ENCODE data around the gene FNDC7.

The FNDC7 gene

DNA sequence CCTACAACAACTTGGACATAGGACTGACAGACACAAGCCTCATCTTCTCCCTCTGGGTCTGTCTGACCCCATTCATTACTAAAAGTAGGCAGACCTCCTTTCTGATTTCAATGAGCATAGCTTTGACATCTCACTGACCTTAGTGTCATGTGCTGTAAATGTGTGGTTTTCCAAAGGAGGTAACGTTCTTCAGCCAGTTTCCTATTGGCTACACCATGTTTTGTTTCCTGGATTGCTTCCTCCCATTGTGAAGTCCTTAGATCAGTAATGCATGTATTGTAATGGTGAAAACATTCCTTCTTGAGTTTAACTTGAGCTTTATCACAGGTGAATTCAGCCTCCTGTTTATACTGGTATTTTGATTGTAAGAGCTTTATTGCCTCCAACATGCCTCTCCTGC, 54.4 kb downstream of the FNDC7 start:
- TF ChIP-seq USF1 (IDR thresholded peaks at IDR 0.05) (no peak), NFIC (IDR thresholded peaks at IDR 0.05) (no peak), ZBTB7A (IDR thresholded peaks at IDR 0.05; ENCODE audit: low read depth) (no peak), EGR1 (IDR thresholded peaks at IDR 0.05) (no peak), FOXM1 (IDR thresholded peaks at IDR 0.05; ENCODE audit: borderline replicate concordance, low read depth) (no peak), CREB1 (IDR thresholded peaks at IDR 0.05; ENCODE audit: low read depth) (no peak), TEAD4 (IDR thresholded peaks at IDR 0.05) (no peak), RAD21 (IDR thresholded peaks at IDR 0.05; ENCODE audit: low read depth) (no peak), TAF1 (IDR thresholded peaks at IDR 0.05; ENCODE audit: low read depth) (no peak), YY1 (IDR thresholded peaks at IDR 0.05; ENCODE audit: low read depth) (no peak), CEBPB (IDR thresholded peaks at IDR 0.05) (no peak), EP300 (IDR thresholded peaks at IDR 0.05; ENCODE audit: borderline replicate concordance) (no peak), TCF12 (IDR thresholded peaks at IDR 0.05; ENCODE audit: low read depth) (no peak)
- TF ChIP-seq, protein P1, sequence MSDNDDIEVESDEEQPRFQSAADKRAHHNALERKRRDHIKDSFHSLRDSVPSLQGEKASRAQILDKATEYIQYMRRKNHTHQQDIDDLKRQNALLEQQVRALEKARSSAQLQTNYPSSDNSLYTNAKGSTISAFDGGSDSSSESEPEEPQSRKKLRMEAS (IDR thresholded peaks at IDR 0.05): no peak
- TF ChIP-seq, protein P2, sequence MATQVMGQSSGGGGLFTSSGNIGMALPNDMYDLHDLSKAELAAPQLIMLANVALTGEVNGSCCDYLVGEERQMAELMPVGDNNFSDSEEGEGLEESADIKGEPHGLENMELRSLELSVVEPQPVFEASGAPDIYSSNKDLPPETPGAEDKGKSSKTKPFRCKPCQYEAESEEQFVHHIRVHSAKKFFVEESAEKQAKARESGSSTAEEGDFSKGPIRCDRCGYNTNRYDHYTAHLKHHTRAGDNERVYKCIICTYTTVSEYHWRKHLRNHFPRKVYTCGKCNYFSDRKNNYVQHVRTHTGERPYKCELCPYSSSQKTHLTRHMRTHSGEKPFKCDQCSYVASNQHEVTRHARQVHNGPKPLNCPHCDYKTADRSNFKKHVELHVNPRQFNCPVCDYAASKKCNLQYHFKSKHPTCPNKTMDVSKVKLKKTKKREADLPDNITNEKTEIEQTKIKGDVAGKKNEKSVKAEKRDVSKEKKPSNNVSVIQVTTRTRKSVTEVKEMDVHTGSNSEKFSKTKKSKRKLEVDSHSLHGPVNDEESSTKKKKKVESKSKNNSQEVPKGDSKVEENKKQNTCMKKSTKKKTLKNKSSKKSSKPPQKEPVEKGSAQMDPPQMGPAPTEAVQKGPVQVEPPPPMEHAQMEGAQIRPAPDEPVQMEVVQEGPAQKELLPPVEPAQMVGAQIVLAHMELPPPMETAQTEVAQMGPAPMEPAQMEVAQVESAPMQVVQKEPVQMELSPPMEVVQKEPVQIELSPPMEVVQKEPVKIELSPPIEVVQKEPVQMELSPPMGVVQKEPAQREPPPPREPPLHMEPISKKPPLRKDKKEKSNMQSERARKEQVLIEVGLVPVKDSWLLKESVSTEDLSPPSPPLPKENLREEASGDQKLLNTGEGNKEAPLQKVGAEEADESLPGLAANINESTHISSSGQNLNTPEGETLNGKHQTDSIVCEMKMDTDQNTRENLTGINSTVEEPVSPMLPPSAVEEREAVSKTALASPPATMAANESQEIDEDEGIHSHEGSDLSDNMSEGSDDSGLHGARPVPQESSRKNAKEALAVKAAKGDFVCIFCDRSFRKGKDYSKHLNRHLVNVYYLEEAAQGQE (IDR thresholded peaks at IDR 0.05; ENCODE audit: low read depth): no peak

GRCh38 chr1:108767708-108768107, 55.0 kb downstream of the FNDC7 start:
- TF ChIP-seq CREB1 (IDR thresholded peaks at IDR 0.05; ENCODE audit: low read depth) (no peak), YY1 (IDR thresholded peaks at IDR 0.05; ENCODE audit: low read depth) (no peak), TEAD4 (IDR thresholded peaks at IDR 0.05) (no peak), NFIC (IDR thresholded peaks at IDR 0.05) (no peak)
- TF ChIP-seq, protein P1 (IDR thresholded peaks at IDR 0.05): no peak

DNA sequence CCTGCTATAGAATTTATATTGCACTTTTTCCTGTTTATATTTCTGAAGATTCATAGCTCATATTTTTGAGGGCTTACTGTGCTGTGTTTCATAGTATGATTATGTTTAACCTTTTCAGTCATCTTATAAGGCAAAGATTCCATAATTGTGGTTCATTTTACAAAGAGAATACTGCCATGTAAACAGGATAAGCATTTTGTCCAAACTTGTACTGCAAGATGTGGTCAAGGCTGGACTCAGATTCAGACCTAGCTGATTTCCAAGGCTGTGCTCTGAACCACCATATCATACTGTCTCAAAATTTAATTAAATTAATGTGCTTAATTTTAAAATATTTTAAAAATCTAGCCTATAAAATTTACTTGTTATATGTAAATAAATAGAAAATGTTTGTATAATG, 65.1 kb downstream of the FNDC7 start:
- TF ChIP-seq, protein P2 (IDR thresholded peaks at IDR 0.05; ENCODE audit: low read depth): no peak
- no peak for TF ChIP-seq ZBTB7A (IDR thresholded peaks at IDR 0.05; ENCODE audit: low read depth)
- TF ChIP-seq EP300 (IDR thresholded peaks at IDR 0.05; ENCODE audit: borderline replicate concordance): no peak
- no peak for TF ChIP-seq TCF12 (IDR thresholded peaks at IDR 0.05; ENCODE audit: low read depth)
- TF ChIP-seq NFIC (IDR thresholded peaks at IDR 0.05): no peak
- TF ChIP-seq CEBPB (IDR thresholded peaks at IDR 0.05): no peak
- no peak for TF ChIP-seq TAF1 (IDR thresholded peaks at IDR 0.05; ENCODE audit: low read depth)
- TF ChIP-seq, protein P1 (IDR thresholded peaks at IDR 0.05): no peak
- no peak for TF ChIP-seq CREB1 (IDR thresholded peaks at IDR 0.05; ENCODE audit: low read depth)
- no peak for TF ChIP-seq RAD21 (IDR thresholded peaks at IDR 0.05; ENCODE audit: low read depth)
- TF ChIP-seq FOXM1 (IDR thresholded peaks at IDR 0.05; ENCODE audit: borderline replicate concordance, low read depth): no peak
- no peak for TF ChIP-seq EGR1 (IDR thresholded peaks at IDR 0.05)
- TF ChIP-seq TEAD4 (IDR thresholded peaks at IDR 0.05): no peak
- TF ChIP-seq YY1 (IDR thresholded peaks at IDR 0.05; ENCODE audit: low read depth): no peak
- TF ChIP-seq USF1 (IDR thresholded peaks at IDR 0.05): no peak

DNA sequence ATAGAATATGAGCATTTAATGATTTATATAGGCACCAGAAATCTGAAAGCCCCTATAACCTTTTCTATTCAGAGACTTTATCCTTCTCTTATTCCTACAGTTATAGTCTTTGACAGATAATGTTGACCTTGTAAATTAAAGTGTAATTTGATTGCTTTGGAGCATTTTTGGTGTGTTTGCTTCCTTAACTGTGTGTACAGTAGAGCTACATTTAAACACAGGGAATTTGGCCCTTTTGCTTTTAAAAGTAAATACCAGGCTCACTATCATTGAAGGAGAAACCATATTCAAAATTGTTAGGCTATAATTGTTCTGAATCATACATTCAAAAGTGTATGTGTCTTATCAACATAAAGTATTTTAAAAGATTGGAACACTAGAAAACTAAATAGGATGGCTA, 66.7 kb downstream of the FNDC7 start:
- TF ChIP-seq CREB1 (IDR thresholded peaks at IDR 0.05; ENCODE audit: low read depth) (no peak), CEBPB (IDR thresholded peaks at IDR 0.05) (no peak), YY1 (IDR thresholded peaks at IDR 0.05; ENCODE audit: low read depth) (no peak)

GRCh38 chr1:108780937-108781574, 68.3 kb downstream of the FNDC7 start:
- TF ChIP-seq NFIC (IDR thresholded peaks at IDR 0.05): no peak
- no peak for TF ChIP-seq CREB1 (IDR thresholded peaks at IDR 0.05; ENCODE audit: low read depth)
- no peak for TF ChIP-seq YY1 (IDR thresholded peaks at IDR 0.05; ENCODE audit: low read depth)
- TF ChIP-seq, protein P2 (IDR thresholded peaks at IDR 0.05; ENCODE audit: low read depth): no peak
- no peak for TF ChIP-seq USF1 (IDR thresholded peaks at IDR 0.05)
- no peak for TF ChIP-seq TAF1 (IDR thresholded peaks at IDR 0.05; ENCODE audit: low read depth)
- TF ChIP-seq ZBTB7A (IDR thresholded peaks at IDR 0.05; ENCODE audit: low read depth): no peak
- no peak for TF ChIP-seq TEAD4 (IDR thresholded peaks at IDR 0.05)
- no peak for TF ChIP-seq EGR1 (IDR thresholded peaks at IDR 0.05)
- no peak for TF ChIP-seq CEBPB (IDR thresholded peaks at IDR 0.05)
- no peak for TF ChIP-seq EP300 (IDR thresholded peaks at IDR 0.05; ENCODE audit: borderline replicate concordance)
- TF ChIP-seq FOXM1 (IDR thresholded peaks at IDR 0.05; ENCODE audit: borderline replicate concordance, low read depth): no peak
- TF ChIP-seq TCF12 (IDR thresholded peaks at IDR 0.05; ENCODE audit: low read depth): no peak
- TF ChIP-seq, protein P1 (IDR thresholded peaks at IDR 0.05): no peak
- TF ChIP-seq RAD21 (IDR thresholded peaks at IDR 0.05; ENCODE audit: low read depth): no peak

Data from Ishikawa (cell line).